GM12873 (cell line): ENCODE measurements around the gene IRF5.

Experiments
- CTCF ChIP-seq: IDR thresholded peaks from 2 replicates; pipeline ENCODE4 v1.5.1; 2012; ENCODE audit warnings: low read depth, mild to moderate bottlenecking, moderate library complexity, low read length, control low read depth; ENCODE audit not compliant: insufficient read depth; ENCODE audit errors: missing control alignments

Gene IRF5

GRCh38 chr7:128937647-128938543, at the start of gene IRF5:
TSS of gene IRF5 (plus strand) at chr7:128937927. CDS start at chr7:128942082, 4,155 bp downstream.
- no peak for TF ChIP-seq CTCF

- TF ChIP-seq CTCF: no peak
Measured at GRCh38 chr7:128888039-128888755, 49.5 kb upstream of the IRF5 start.

GRCh38 chr7:128888756-128889095, 49.0 kb upstream of the IRF5 start:
- TF ChIP-seq CTCF: no peak

- no peak for TF ChIP-seq CTCF
Measured at GRCh38 chr7:128889121-128889520, 48.6 kb upstream of the IRF5 start.

- no peak for TF ChIP-seq CTCF
Measured at GRCh38 chr7:128890306-128891109, 47.2 kb upstream of the IRF5 start.

- TF ChIP-seq CTCF: no peak
Measured at GRCh38 chr7:128891110-128891941, 46.4 kb upstream of the IRF5 start.
